SJCRH30 (cell line): ENCODE results near the gene PALLD. TPM values are rescaled to one million over a fixed set of nuclear protein-coding genes. Genes with fewer than 3 reads are reported as not detected.

ENCODE experiments used
- DNase-seq, 2 experiments: peaks; one replicate each; pipeline ENCODE4 v3.0.0-alpha.2; 2015 to 2020
- H3K27ac ChIP-seq: fragments of 250-450 bp; sonication (Bioruptor Pico); 2 replicates; pipeline ENCODE4 v1.5.1; 2020; ENCODE audit warnings: mild to moderate bottlenecking, moderate library complexity
- H3K27me3 ChIP-seq: fragments of 250-450 bp; sonication (Bioruptor Pico); 2 replicates; pipeline ENCODE4 v1.5.1; 2020; ENCODE audit warnings: mild to moderate bottlenecking, moderate library complexity
- H3K36me3 ChIP-seq: fragments of 250-450 bp; sonication (Bioruptor Pico); 2 replicates; pipeline ENCODE4 v1.5.1; 2020; ENCODE audit warnings: mild to moderate bottlenecking, moderate library complexity
- H3K4me1 ChIP-seq: fragments of 250-450 bp; sonication (Bioruptor Pico); 2 replicates; pipeline ENCODE4 v1.5.1; 2020; ENCODE audit warnings: mild to moderate bottlenecking, moderate library complexity
- H3K4me3 ChIP-seq: fragments of 250-450 bp; sonication (Bioruptor Pico); 2 replicates; pipeline ENCODE4 v1.5.1; 2020; ENCODE audit warnings: mild to moderate bottlenecking, moderate library complexity
- H3K9me3 ChIP-seq: fragments of 250-450 bp; sonication (Bioruptor Pico); replicated peaks from 2 replicates; pipeline ENCODE4 v1.5.1; 2020; ENCODE audit warnings: mild to moderate bottlenecking, moderate library complexity
- total RNA-seq: library from RNA; depleted of rRNA; stranded (reverse); fragments of >200 nt; shearing (Covaris generic); gene quantifications from 2 replicates; pipeline ENCODE4 v1.2.3, GENCODE V29; 2014

Gene PALLD
- total RNA-seq, 1 experiment from 2014 or later: 47.3 TPM

- no peak for DNase-seq
Observed at GRCh38 chr4:168615294-168616065, 118.6 kb downstream of the PALLD start.

GRCh38 chr4:168618577-168619265 lies 121.9 kb downstream of the PALLD start:
- DNase-seq: peak; percentile 79 to 85
- Histone ChIP-seq H3K4me3 (no peak overlapping the region), H3K27ac (peak overlapping the region; percentile 90), H3K4me1 (peaks cover 61% of the 10 kb centered on the region), H3K9me3 (no peaks in the 10 kb centered on the region), H3K27me3 (no peaks in the 10 kb centered on the region), H3K36me3 (no peaks in the 10 kb centered on the region)

More at GRCh38 chr4:168615294-168616065, 118.6 kb downstream of the PALLD start:
- H3K9me3 ChIP-seq: no peaks in the 10 kb centered on the region
- peak overlapping the region; percentile 16; the same call in 1 of the 2 replicates for H3K27ac ChIP-seq
- peaks cover 44% of the 10 kb centered on the region for H3K4me1 ChIP-seq
- no peaks in the 10 kb centered on the region for H3K36me3 ChIP-seq
- H3K27me3 ChIP-seq: no peaks in the 10 kb centered on the region
- no peak overlapping the region for H3K4me3 ChIP-seq

GRCh38 chr4:168619266-168619631 lies 122.4 kb downstream of the PALLD start:
- DNase-seq: peak; percentile 26 to 45
- H3K27me3 ChIP-seq: no peaks in the 10 kb centered on the region

GRCh38 chr4:168621806-168622589 lies 125.1 kb downstream of the PALLD start:
- no peaks in the 10 kb centered on the region for H3K9me3 ChIP-seq
- no peak overlapping the region for H3K4me3 ChIP-seq
- H3K27ac ChIP-seq: peak overlapping the region; percentile 36; the same call in 1 of the 2 replicates
- no peaks in the 10 kb centered on the region for H3K27me3 ChIP-seq
- peaks cover 44% of the 10 kb centered on the region for H3K4me1 ChIP-seq
- H3K36me3 ChIP-seq: no peaks in the 10 kb centered on the region
- DNase-seq: no peak

More at GRCh38 chr4:168619266-168619631, 122.4 kb downstream of the PALLD start:
- peaks cover 61% of the 10 kb centered on the region for H3K4me1 ChIP-seq
- H3K27ac ChIP-seq: peak overlapping the region; percentile 90
- no peak overlapping the region for H3K4me3 ChIP-seq
- H3K9me3 ChIP-seq: no peaks in the 10 kb centered on the region
- no peaks in the 10 kb centered on the region for H3K36me3 ChIP-seq

- Histone ChIP-seq H3K27me3 (no peaks in the 10 kb centered on the region), H3K36me3 (no peaks in the 10 kb centered on the region), H3K9me3 (no peaks in the 10 kb centered on the region), H3K27ac (peak overlapping the region; percentile 36; the same call in 1 of the 2 replicates), H3K4me3 (no peak overlapping the region), H3K4me1 (peaks cover 44% of the 10 kb centered on the region)
- no peak for DNase-seq
Observed at GRCh38 chr4:168622600-168622999, 125.7 kb downstream of the PALLD start.

- Histone ChIP-seq H3K4me1 (peaks cover 40% of the 10 kb centered on the region), H3K27me3 (no peaks in the 10 kb centered on the region), H3K27ac (peak overlapping the region; percentile 36; the same call in 1 of the 2 replicates), H3K36me3 (no peaks in the 10 kb centered on the region), H3K4me3 (no peak overlapping the region), H3K9me3 (no peaks in the 10 kb centered on the region)
- no peak for DNase-seq
Observed at GRCh38 chr4:168623011-168623410, 126.2 kb downstream of the PALLD start.

- no peaks in the 10 kb centered on the region for H3K9me3 ChIP-seq
- H3K4me3 ChIP-seq: no peak overlapping the region
- no peaks in the 10 kb centered on the region for H3K36me3 ChIP-seq
- H3K27ac ChIP-seq: no peak overlapping the region
- no peaks in the 10 kb centered on the region for H3K27me3 ChIP-seq
- DNase-seq: no peak
- peaks cover 35% of the 10 kb centered on the region for H3K4me1 ChIP-seq
Observed at GRCh38 chr4:168623484-168623883, 126.6 kb downstream of the PALLD start.

- H3K27me3 ChIP-seq: no peaks in the 10 kb centered on the region
- H3K9me3 ChIP-seq: no peaks in the 10 kb centered on the region
- no peak for DNase-seq
- H3K4me1 ChIP-seq: peaks cover 9% of the 10 kb centered on the region
- H3K4me3 ChIP-seq: no peak overlapping the region
- H3K27ac ChIP-seq: no peak overlapping the region
- no peaks in the 10 kb centered on the region for H3K36me3 ChIP-seq
Observed at GRCh38 chr4:168628251-168628650, 131.4 kb downstream of the PALLD start.

GRCh38 chr4:168629566-168629965 lies 132.7 kb downstream of the PALLD start:
- peaks cover 7% of the 10 kb centered on the region for H3K4me1 ChIP-seq
- peak; percentile 69 to 82 for DNase-seq
- no peaks in the 10 kb centered on the region for H3K27me3 ChIP-seq
- peak overlapping the region; percentile 69 for H3K4me3 ChIP-seq
- no peaks in the 10 kb centered on the region for H3K36me3 ChIP-seq
- no peaks in the 10 kb centered on the region for H3K9me3 ChIP-seq
- peak overlapping the region; percentile 92 for H3K27ac ChIP-seq

- Histone ChIP-seq H3K27ac (peak overlapping the region; percentile 92), H3K4me3 (peak overlapping the region; percentile 69), H3K27me3 (no peaks in the 10 kb centered on the region), H3K9me3 (no peaks in the 10 kb centered on the region), H3K4me1 (peaks cover 14% of the 10 kb centered on the region), H3K36me3 (no peaks in the 10 kb centered on the region)
- DNase-seq: peak; percentile 43 to 63
Observed at GRCh38 chr4:168630445-168631187, 133.8 kb downstream of the PALLD start.

GRCh38 chr4:168631241-168632162 lies 134.7 kb downstream of the PALLD start:
- Histone ChIP-seq H3K4me3 (peak overlapping the region; percentile 69), H3K27me3 (no peaks in the 10 kb centered on the region), H3K9me3 (no peaks in the 10 kb centered on the region), H3K4me1 (peaks cover 14% of the 10 kb centered on the region), H3K36me3 (no peaks in the 10 kb centered on the region), H3K27ac (peak overlapping the region; percentile 92)
- DNase-seq: peak; percentile 85

- no peaks in the 10 kb centered on the region for H3K27me3 ChIP-seq
- DNase-seq: peak in 1 of 2 experiments; percentile 52
Observed at GRCh38 chr4:168632301-168632725, 135.5 kb downstream of the PALLD start.

GRCh38 chr4:168633064-168633463 lies 136.2 kb downstream of the PALLD start:
- peaks cover 16% of the 10 kb centered on the region for H3K4me1 ChIP-seq
- peak overlapping the region; percentile 69 for H3K4me3 ChIP-seq
- H3K36me3 ChIP-seq: no peaks in the 10 kb centered on the region
- H3K9me3 ChIP-seq: no peaks in the 10 kb centered on the region
- no peaks in the 10 kb centered on the region for H3K27me3 ChIP-seq
- peak overlapping the region; percentile 92 for H3K27ac ChIP-seq
- DNase-seq: peak in 1 of 2 experiments; percentile 49

More at GRCh38 chr4:168632301-168632725, 135.5 kb downstream of the PALLD start:
- H3K27ac ChIP-seq: peak overlapping the region; percentile 92
- H3K36me3 ChIP-seq: no peaks in the 10 kb centered on the region
- no peaks in the 10 kb centered on the region for H3K9me3 ChIP-seq
- H3K4me3 ChIP-seq: peak overlapping the region; percentile 69
- H3K4me1 ChIP-seq: peaks cover 14% of the 10 kb centered on the region
